GM21619 (cell line): ENCODE results near the gene XBP1.
"Not testable (repeated sequence)": the region's sequence is repeated elsewhere in the genome, so short reads cannot be mapped to it uniquely, and the experiment has no call there.

Experiments
- ATAC-seq: cut with Tn5 transposase; IDR thresholded peaks from one replicate; pipeline ENCODE4 v1.9.1; 2021; ENCODE audit not compliant: unreplicated experiment

Gene XBP1

GRCh38 chr22:28754512-28754911, 45.9 kb downstream of the XBP1 start:
- ATAC-seq: not testable (repeated sequence)

- no peak for ATAC-seq
These were observed 49.9 kb downstream of the XBP1 start for GRCh38 chr22:28750471-28750881.
